Endothelial cell of umbilical vein (primary cell): ENCODE measurements around the gene PARP1. TPM values are rescaled to one million over a fixed set of nuclear protein-coding genes. Genes with fewer than 3 reads are reported as not detected.
A peak's percentile ranks its signal among the peaks of the same experiment; 100 is the strongest.

ENCODE experiments used
- Bru-seq: library from RNA; stranded (reverse); fragments of 400-500 nt; gene quantifications from one replicate; lab custom pipeline; 2021; lab: Mats Ljungman, UMichigan
- BruChase-seq, 2 experiments: library from RNA; stranded (reverse); fragments of 400-500 nt; gene quantifications; one replicate each; lab custom pipeline; 2021; lab: Mats Ljungman, UMichigan
- BruUV-seq: library from RNA; stranded (reverse); fragments of 400-500 nt; replicated peaks from 2 replicates; lab custom pipeline; 2021; lab: Mats Ljungman, UMichigan
- CTCF ChIA-PET: fragments of 300-600, 350-600 bp; sonication (Branson Sonifier 250); formaldehyde crosslinking; loops from one replicate; lab custom pipeline; 2021; ENCODE audit warnings: antibody characterized with exemption, inconsistent platforms; lab: Charles Lee
- POLR2A ChIA-PET: fragments of 300-600, 350-600 bp; sonication (Branson Sonifier 250); formaldehyde crosslinking; loops from one replicate; lab custom pipeline; 2021; ENCODE audit warnings: antibody characterized with exemption, inconsistent platforms; lab: Charles Lee
- DNase-seq: peaks from one replicate; pipeline ENCODE4 v3.0.0-alpha.2; 2011; ENCODE audit warnings: low read depth, low spot score
- FAIRE-seq: peaks from 2 replicates; lab custom pipeline; 2011; peaks lifted over from hg19 to GRCh38; lab: Jason Lieb, UNC
- H2AFZ ChIP-seq: 2 replicates; pipeline ENCODE4 v1.6.0; 2012; ENCODE audit warnings: low read depth, low read length, control low read depth, inconsistent platforms
- H3K27ac ChIP-seq: 2 replicates; pipeline ENCODE4 v1.5.1; 2011; ENCODE audit warnings: low read depth, mild to moderate bottlenecking, control low read depth, low read length, moderate library complexity; ENCODE audit not compliant: insufficient read depth
- H3K27me3 ChIP-seq, 2 experiments: 2 replicates each; pipeline versions ENCODE4 v1.6.0 to v1.6.1; 2011; ENCODE audit warnings: low read length in 2 of 2, mixed read lengths in 1 of 2; ENCODE audit not compliant: control insufficient read depth in 2 of 2, insufficient read depth in 2 of 2
- H3K36me3 ChIP-seq, 2 experiments: 2 replicates in 1 of 2; 3 replicates in 1 of 2; pipeline ENCODE4 v1.5.1; 2011; ENCODE audit warnings: low read length in 2 of 2, mild to moderate bottlenecking in 1 of 2, moderate library complexity in 1 of 2; ENCODE audit not compliant: control insufficient read depth in 2 of 2, insufficient read depth in 2 of 2; ENCODE audit errors: extremely low read depth in 1 of 2
- H3K4me1 ChIP-seq: 3 replicates; pipeline ENCODE4 v1.5.1; 2011; ENCODE audit warnings: mild to moderate bottlenecking, low read length; ENCODE audit not compliant: control insufficient read depth, insufficient read depth; ENCODE audit errors: extremely low read depth
- H3K4me2 ChIP-seq: 2 replicates; pipeline ENCODE4 v1.6.1; 2011; ENCODE audit warnings: low read length, control low read depth, mixed read lengths; ENCODE audit not compliant: insufficient read depth
- H3K4me3 ChIP-seq, 3 experiments: fragments of 200-600 bp in 1 of 3; sonication (generic), shearing (Covaris generic) in 1 of 3; replicated peaks in 1 of 3; 2 replicates each; pipeline ENCODE4 v1.5.1; 2011 to 2016; ENCODE audit warnings: control low read depth in 3 of 3, low read length in 3 of 3, mild to moderate bottlenecking in 2 of 3, inconsistent platforms in 1 of 3, low read depth in 1 of 3, moderate library complexity in 1 of 3; ENCODE audit not compliant: insufficient read depth in 1 of 3
- H3K79me2 ChIP-seq: 2 replicates; pipeline ENCODE4 v1.6.0; 2012; ENCODE audit warnings: low read length, inconsistent platforms; ENCODE audit not compliant: control insufficient read depth, insufficient read depth
- H3K9ac ChIP-seq: replicated peaks from 2 replicates; pipeline ENCODE3; 2011; ENCODE audit warnings: low read length, control low read depth; ENCODE audit not compliant: insufficient read depth; ENCODE audit errors: extremely low read depth
- H3K9me1 ChIP-seq: replicated peaks from 3 replicates; pipeline ENCODE4 v1.6.0; 2011; ENCODE audit warnings: mild to moderate bottlenecking, low read length; ENCODE audit not compliant: control insufficient read depth, insufficient read depth; ENCODE audit errors: extremely low read depth
- H3K9me3 ChIP-seq: replicated peaks from 2 replicates; pipeline ENCODE4 v1.5.1; 2012; ENCODE audit warnings: low read length, inconsistent platforms; ENCODE audit not compliant: control insufficient read depth, insufficient read depth
- H4K20me1 ChIP-seq: replicated peaks from 2 replicates; pipeline ENCODE3; 2011; ENCODE audit warnings: mild to moderate bottlenecking, low read length; ENCODE audit not compliant: control insufficient read depth, insufficient read depth; ENCODE audit errors: extremely low read depth
- EZH2 ChIP-seq: IDR thresholded peaks from 2 replicates; pipeline ENCODE4 v1.6.1; 2012; ENCODE audit warnings: borderline replicate concordance, low read depth, mild to moderate bottlenecking, moderate library complexity, low read length, inconsistent platforms; ENCODE audit not compliant: severe bottlenecking
- FOS ChIP-seq: IDR thresholded peaks from 2 replicates; pipeline ENCODE4 v1.6.1; 2011; ENCODE audit warnings: mild to moderate bottlenecking, low read length, moderate library complexity, borderline replicate concordance; ENCODE audit not compliant: insufficient read depth
- GATA2 ChIP-seq: IDR thresholded peaks from 2 replicates; pipeline ENCODE4 v1.7.0; 2011; ENCODE audit warnings: low read depth, mild to moderate bottlenecking, moderate library complexity, mixed read lengths, low read length; ENCODE audit not compliant: insufficient read length, insufficient read depth
- JUN ChIP-seq: IDR thresholded peaks from 2 replicates; pipeline ENCODE4 v1.6.1; 2011; ENCODE audit warnings: borderline replicate concordance, low read depth; ENCODE audit not compliant: insufficient read length, insufficient read depth
- MYC ChIP-seq: IDR thresholded peaks from one replicate; pipeline ENCODE4 v1.6.1; 2011; ENCODE audit warnings: mild to moderate bottlenecking, low read depth, low read length
- POLR2A ChIP-seq: IDR thresholded peaks from 2 replicates; pipeline ENCODE4 v1.6.1; 2012; ENCODE audit warnings: low read depth, mild to moderate bottlenecking, control low read depth, low read length
- POLR2AphosphoS5 ChIP-seq: IDR thresholded peaks from 2 replicates; pipeline ENCODE4 v1.6.1; 2012; ENCODE audit warnings: low read depth, mild to moderate bottlenecking, control low read depth, low read length, moderate library complexity; ENCODE audit not compliant: insufficient read depth
- dilution Hi-C: fragments of 300-500 bp; cut with MboI; formaldehyde crosslinking; loops from one replicate; pipeline ENCODE4 v1.15.0; 2019; ENCODE audit warnings: low sequenced_read_pairs; ENCODE audit not compliant: extremely low pct_ligation_motif_present
- intact Hi-C: fragments of 100-400 bp; cut with micrococcal nuclease; formaldehyde crosslinking; loops from one replicate; pipeline ENCODE4 v1.10.0; 2022
- long read RNA-seq: library from polyadenylated mRNA; stranded (forward); transcript quantifications from one replicate; pipeline ENCODE4 v2.0.0, GENCODE V29; 2021
- polyA minus RNA-seq, 3 experiments: library from RNA; depleted of rRNA, polyadenylated mRNA; stranded (reverse); fragments of >200 nt; gene quantifications; 1 replicate in 1 of 3; 2 replicates in 2 of 3; pipeline ENCODE4 v1.2.3, GENCODE V29; 2011
- polyA plus RNA-seq, 4 experiments: library from polyadenylated mRNA; depleted of rRNA in 3 of 4; stranded (reverse) in 3 of 4; unstranded in 1 of 4; fragments of >200 nt; gene quantifications; 2 replicates each; pipeline versions ENCODE4 v1.2.1 to v1.2.3, GENCODE V29; 2011 to 2012; ENCODE audit warnings: missing spikeins in 1 of 4
- total RNA-seq: library from RNA; stranded (reverse); gene quantifications from 2 replicates; pipeline ENCODE4 v1.2.3, GENCODE V29; 2021
- TF ChIP-seq, protein P1 (sequence below), 2 donors: IDR thresholded peaks; 1 replicate in 1 of 2; 2 replicates in 1 of 2; pipeline ENCODE4 v1.5.1; 2011; ENCODE audit warnings: low read length in 2 of 2, mild to moderate bottlenecking in 2 of 2, moderate library complexity in 2 of 2, control low read depth in 1 of 2, inconsistent platforms in 1 of 2, low read depth in 1 of 2; ENCODE audit not compliant: insufficient read depth in 1 of 2; ENCODE audit errors: extremely low read depth in 1 of 2
- TF ChIP-seq, protein P2 (sequence below): IDR thresholded peaks from 2 replicates; pipeline ENCODE4 v1.6.1; 2011; ENCODE audit not compliant: insufficient read depth, insufficient read length

The PARP1 gene
- total RNA-seq (133 and 136 TPM in 2 replicates), polyA plus RNA-seq (153 and 160 TPM in 2 replicates), polyA minus RNA-seq (139 and 149 TPM in 2 replicates), Bru-seq, nascent RNA (percentile 81 among the genes with signal in this experiment), BruChase-seq, experiment 1, labeled RNA remaining after a 6-hour chase (percentile 85 among the genes with signal in this experiment), BruChase-seq, experiment 2, labeled RNA remaining after a 2-hour chase (percentile 68 among the genes with signal in this experiment)
- 135 and 150 TPM in 2 replicates for polyA plus RNA-seq (2011; cell fraction: cytosol; rRNA removed)
- 108 and 109 TPM in 2 replicates for polyA plus RNA-seq (2011; cell fraction: nucleus; rRNA removed)
- 67.7 and 92.7 TPM in 2 replicates for polyA plus RNA-seq (2012)
- polyA minus RNA-seq (2011; cell fraction: cytosol; rRNA and poly(A)+ RNA removed), result 85.5 TPM
- polyA minus RNA-seq (2011; cell fraction: nucleus; rRNA and poly(A)+ RNA removed), result 40.8 and 68.6 TPM in 2 replicates
- long read RNA-seq, transcript PARP1-203 (23 exons, 3,958 nt), result major isoform, 293 of 359 reads
- long read RNA-seq, partial matches to known transcripts, result 47 of 359 reads
- long read RNA-seq, other reads (novel, unspliced or antisense), result 19 of 359 reads

DNA sequence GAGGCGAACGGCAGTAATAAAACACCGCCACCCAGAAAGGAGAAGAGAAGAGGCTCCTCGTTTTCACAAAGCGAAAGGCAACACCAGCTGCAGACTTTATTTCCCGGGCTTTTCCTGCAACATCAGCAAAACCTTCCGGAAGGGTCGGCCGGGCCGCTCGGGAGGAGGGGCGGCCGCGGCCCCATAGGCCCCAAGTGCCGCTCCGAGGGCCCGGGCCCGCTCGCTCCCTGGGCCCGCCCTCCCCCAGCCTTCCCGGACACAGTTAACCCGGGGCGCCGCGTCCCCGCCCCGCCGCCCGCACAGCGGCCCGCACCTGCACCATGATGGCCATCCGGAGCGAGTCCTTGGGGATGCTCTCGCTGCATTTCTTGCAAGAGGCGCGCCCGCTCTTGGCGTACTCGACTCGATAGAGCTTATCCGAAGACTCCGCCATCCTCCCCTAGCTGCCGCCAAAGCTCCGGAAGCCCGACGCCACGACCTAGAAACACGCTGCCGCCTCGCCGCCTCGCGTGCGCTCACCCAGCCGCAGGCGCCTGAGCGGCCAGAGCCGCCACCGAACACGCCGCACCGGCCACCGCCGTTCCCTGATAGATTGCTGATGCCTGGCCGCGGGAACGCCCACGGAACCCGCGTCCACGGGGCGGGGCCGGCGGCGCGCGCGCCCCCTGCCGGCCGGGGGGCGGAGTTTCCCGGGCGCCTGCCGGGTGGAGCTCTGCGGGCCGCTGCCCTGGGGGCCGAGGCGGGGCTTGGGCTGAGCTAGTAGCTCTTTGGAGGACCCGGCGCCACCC lies at the start of gene PARP1:
TSS of gene PARP1 (minus strand) at position 597 of the 788 bp plus-strand sequence. CDS start at position 433, 164 bp downstream.
- Histone ChIP-seq H3K27ac (peak within 1 kb of the TSS; percentile 68), H4K20me1 (no peaks in the 10 kb centered on the region), H3K36me3 (no peaks in the 10 kb centered on the region), H3K27me3 (peaks cover 3 to 5% of the 10 kb centered on the region in 2 experiments), H2AFZ (peak within 1 kb of the TSS; percentile 81), H3K79me2 (peaks cover 47% of the 10 kb centered on the region), H3K4me3 (peak within 1 kb of the TSS; percentile 40 to 97 (median 94)), H3K9me1 (no peaks in the 10 kb centered on the region), H3K9me3 (no peaks in the 10 kb centered on the region), H3K4me1 (peaks cover 20% of the 10 kb centered on the region), H3K4me2 (peak within 1 kb of the TSS; percentile 97), H3K9ac (peak within 1 kb of the TSS; percentile 84)
- dilution Hi-C loops (no loop called here), intact Hi-C loops (loop anchor here (2.0 kb wide), 2 partner anchors 99 to 283 kb away; partner anchors contain the start of gene LIN9)
- no TSS peak for BruUV-seq
- ChIA-PET POLR2A (no interaction called here), CTCF (interaction anchor here (0.6 to 2.3 kb wide), 27 partner anchors 9 to 1999 kb away, joined by 3 to 29 read pairs (median 4); partner anchors contain the start of genes LIN9 and TRIM11)
- DNase-seq (peak; percentile 86), FAIRE-seq (peak; percentile 82)
- TF ChIP-seq GATA2 (no peak), POLR2A (peak; percentile 60), POLR2AphosphoS5 (peak; percentile 88), FOS (no peak), MYC (no peak), EZH2 (no peak), JUN (no peak)
- TF ChIP-seq, protein P1, sequence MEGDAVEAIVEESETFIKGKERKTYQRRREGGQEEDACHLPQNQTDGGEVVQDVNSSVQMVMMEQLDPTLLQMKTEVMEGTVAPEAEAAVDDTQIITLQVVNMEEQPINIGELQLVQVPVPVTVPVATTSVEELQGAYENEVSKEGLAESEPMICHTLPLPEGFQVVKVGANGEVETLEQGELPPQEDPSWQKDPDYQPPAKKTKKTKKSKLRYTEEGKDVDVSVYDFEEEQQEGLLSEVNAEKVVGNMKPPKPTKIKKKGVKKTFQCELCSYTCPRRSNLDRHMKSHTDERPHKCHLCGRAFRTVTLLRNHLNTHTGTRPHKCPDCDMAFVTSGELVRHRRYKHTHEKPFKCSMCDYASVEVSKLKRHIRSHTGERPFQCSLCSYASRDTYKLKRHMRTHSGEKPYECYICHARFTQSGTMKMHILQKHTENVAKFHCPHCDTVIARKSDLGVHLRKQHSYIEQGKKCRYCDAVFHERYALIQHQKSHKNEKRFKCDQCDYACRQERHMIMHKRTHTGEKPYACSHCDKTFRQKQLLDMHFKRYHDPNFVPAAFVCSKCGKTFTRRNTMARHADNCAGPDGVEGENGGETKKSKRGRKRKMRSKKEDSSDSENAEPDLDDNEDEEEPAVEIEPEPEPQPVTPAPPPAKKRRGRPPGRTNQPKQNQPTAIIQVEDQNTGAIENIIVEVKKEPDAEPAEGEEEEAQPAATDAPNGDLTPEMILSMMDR (IDR thresholded peaks at IDR 0.05; ENCODE audit: extremely low read depth in 1 of 2, insufficient read depth in 1 of 2, low read depth in 1 of 2, low read length in 2 of 2), result peak; percentile 43 to 89
- TF ChIP-seq, protein P2, sequence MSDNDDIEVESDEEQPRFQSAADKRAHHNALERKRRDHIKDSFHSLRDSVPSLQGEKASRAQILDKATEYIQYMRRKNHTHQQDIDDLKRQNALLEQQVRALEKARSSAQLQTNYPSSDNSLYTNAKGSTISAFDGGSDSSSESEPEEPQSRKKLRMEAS, result peak; percentile 50
